ENCODE results near the gene TCN2. TPM values are rescaled to one million over a fixed set of nuclear protein-coding genes. Genes with fewer than 3 reads are reported as not detected.
"Not testable (repeated sequence)": the region's sequence is repeated elsewhere in the genome, so short reads cannot be mapped to it uniquely, and the experiment has no call there.

TCN2 gene
- total RNA-seq, 2 experiments from 2014 or later, result 0.48 to 0.64 TPM

GRCh38 chr22:30614268-30614667, 7.3 kb downstream of the TCN2 start:
- Mint-ChIP-seq H3K4me3 (no peak overlapping the region), H3K4me1 (peaks cover 3% of the 10 kb centered on the region), H3K9me3 (no peaks in the 10 kb centered on the region), H3K36me3 (no peaks in the 10 kb centered on the region), H3K27me3 (peaks cover 6% of the 10 kb centered on the region), H3K27ac (no peak overlapping the region)
- no peak for DNase-seq

- no peak overlapping the region for H3K27ac Mint-ChIP-seq
- no peaks in the 10 kb centered on the region for H3K36me3 Mint-ChIP-seq
- H3K27me3 Mint-ChIP-seq, result peaks cover 5% of the 10 kb centered on the region
Measured at GRCh38 chr22:30614879-30615278, 7.9 kb downstream of the TCN2 start.

GRCh38 chr22:30615543-30615954, 8.6 kb downstream of the TCN2 start:
- no peaks in the 10 kb centered on the region for H3K36me3 Mint-ChIP-seq
- DNase-seq, result no peak
- no peaks in the 10 kb centered on the region for H3K4me1 Mint-ChIP-seq
- H3K9me3 Mint-ChIP-seq, result no peaks in the 10 kb centered on the region
- H3K27me3 Mint-ChIP-seq, result peaks cover 2% of the 10 kb centered on the region
- H3K4me3 Mint-ChIP-seq, result no peak overlapping the region
- no peak overlapping the region for H3K27ac Mint-ChIP-seq

More at GRCh38 chr22:30614879-30615278, 7.9 kb downstream of the TCN2 start:
- Mint-ChIP-seq H3K4me1 (no peaks in the 10 kb centered on the region), H3K4me3 (no peak overlapping the region), H3K9me3 (no peaks in the 10 kb centered on the region)
- DNase-seq, result no peak

DNA sequence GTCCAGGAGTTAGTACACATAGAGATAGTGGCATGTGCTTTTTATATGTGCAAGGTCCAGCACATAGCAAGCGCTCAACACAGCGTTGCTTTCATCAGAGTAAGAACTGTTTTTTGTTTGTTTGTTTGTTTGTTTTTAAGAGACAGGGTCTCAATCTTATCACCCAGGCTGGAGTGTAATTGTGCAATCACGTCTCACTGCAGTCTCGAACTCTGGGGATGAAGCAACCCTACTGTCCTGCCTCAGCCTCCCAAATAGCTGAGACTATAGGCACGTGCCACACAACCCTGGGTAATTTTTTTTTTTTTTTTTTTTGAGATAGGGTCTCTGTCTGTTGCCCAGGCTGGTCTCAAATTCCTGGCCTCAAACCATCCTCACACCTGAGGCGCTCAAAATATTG, 10.8 kb downstream of the TCN2 start:
- H3K9me3 Mint-ChIP-seq, result no peaks in the 10 kb centered on the region
- H3K27ac Mint-ChIP-seq, result no peak overlapping the region
- H3K4me3 Mint-ChIP-seq, result no peak overlapping the region
- H3K27me3 Mint-ChIP-seq, result peaks cover 3% of the 10 kb centered on the region
- no peaks in the 10 kb centered on the region for H3K36me3 Mint-ChIP-seq
- H3K4me1 Mint-ChIP-seq, result no peaks in the 10 kb centered on the region
- DNase-seq, result no peak

DNA sequence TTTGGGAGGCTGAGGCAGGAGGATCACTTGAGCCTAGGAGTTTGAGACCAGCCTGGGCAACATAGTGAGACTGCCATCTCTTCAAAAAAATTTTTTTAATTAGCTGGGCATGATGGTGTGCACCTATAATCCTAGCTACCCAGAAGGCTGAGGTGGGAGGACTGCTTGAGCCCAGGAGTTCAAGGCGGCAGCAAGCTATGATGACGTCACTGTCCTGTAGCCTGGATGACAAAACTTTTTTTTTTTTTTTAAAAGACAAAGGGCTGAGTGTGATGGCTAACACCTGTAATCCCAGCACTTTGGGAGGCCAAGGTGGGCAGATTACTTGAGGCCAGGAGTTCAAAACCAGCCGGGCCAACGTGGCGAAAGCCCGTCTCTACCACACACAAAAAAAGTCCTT, 12.9 kb downstream of the TCN2 start:
- not testable (repeated sequence) for H3K27me3 Mint-ChIP-seq, H3K9me3 Mint-ChIP-seq

GRCh38 chr22:30626413-30626812, 19.4 kb downstream of the TCN2 start:
- no peaks in the 10 kb centered on the region for H3K4me1 Mint-ChIP-seq
- no peak overlapping the region for H3K4me3 Mint-ChIP-seq
- H3K36me3 Mint-ChIP-seq, result no peaks in the 10 kb centered on the region
- H3K27ac Mint-ChIP-seq, result no peak overlapping the region
- peaks cover 3% of the 10 kb centered on the region for H3K27me3 Mint-ChIP-seq
- H3K9me3 Mint-ChIP-seq, result no peaks in the 10 kb centered on the region
- no peak for DNase-seq

More for the DNA sequence above, 12.9 kb downstream of the TCN2 start:
- not testable (repeated sequence) for H3K4me3 Mint-ChIP-seq, H3K4me1 Mint-ChIP-seq, DNase-seq, H3K27ac Mint-ChIP-seq, H3K36me3 Mint-ChIP-seq

DNA sequence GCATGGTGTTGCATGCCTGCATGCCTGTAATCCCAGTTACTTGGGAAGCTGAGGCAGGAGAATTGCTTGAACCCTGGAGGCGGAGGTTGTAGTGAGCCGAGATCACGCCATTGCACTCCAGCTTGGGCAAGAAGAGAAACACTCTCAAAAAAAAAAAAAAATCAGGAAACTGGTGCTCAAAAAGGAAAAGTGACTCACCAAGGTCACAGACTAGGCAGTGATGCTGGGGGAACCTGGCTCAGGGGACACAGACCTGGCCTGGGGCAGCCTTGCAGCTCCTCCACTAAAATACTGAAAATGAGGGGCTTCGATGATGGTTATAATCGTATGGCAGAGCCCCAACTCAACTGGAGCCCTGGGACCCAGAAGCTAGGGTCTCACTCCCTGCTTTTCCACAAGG, 20.5 kb downstream of the TCN2 start:
- Mint-ChIP-seq H3K4me1 (no peaks in the 10 kb centered on the region), H3K27ac (no peak overlapping the region), H3K9me3 (no peaks in the 10 kb centered on the region), H3K36me3 (no peaks in the 10 kb centered on the region), H3K4me3 (no peak overlapping the region), H3K27me3 (no peaks in the 10 kb centered on the region)
- DNase-seq, result no peak

- DNase-seq, result no peak
- Mint-ChIP-seq H3K4me1 (no peaks in the 10 kb centered on the region), H3K9me3 (no peaks in the 10 kb centered on the region), H3K27me3 (no peaks in the 10 kb centered on the region), H3K4me3 (no peak overlapping the region), H3K36me3 (no peaks in the 10 kb centered on the region), H3K27ac (no peak overlapping the region)
Measured at GRCh38 chr22:30628491-30628890, 21.5 kb downstream of the TCN2 start.

DNA sequence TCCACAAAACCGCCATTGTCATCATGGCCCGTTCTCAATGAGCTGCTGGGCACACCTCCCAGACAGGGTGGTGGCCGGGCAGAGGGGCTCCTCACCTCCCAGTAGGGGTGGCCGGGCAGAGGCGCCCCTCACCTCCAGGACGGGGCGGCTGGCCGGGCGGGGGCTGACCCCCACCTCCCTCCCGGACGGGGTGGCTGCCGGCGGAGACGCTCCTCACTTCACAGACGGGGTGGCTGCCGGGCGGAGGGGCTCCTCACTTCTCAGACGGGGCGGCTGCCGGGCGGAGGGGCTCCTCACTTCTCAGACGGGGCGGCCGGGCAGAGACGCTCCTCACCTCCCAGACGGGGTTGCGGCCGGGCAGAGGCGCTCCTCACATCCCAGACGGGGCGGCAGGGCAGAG, 24.5 kb downstream of the TCN2 start:
- not testable (repeated sequence) for DNase-seq, H3K9me3 Mint-ChIP-seq, H3K4me1 Mint-ChIP-seq, H3K27ac Mint-ChIP-seq, H3K27me3 Mint-ChIP-seq, H3K4me3 Mint-ChIP-seq, H3K36me3 Mint-ChIP-seq

GRCh38 chr22:30634471-30635233, 27.7 kb downstream of the TCN2 start:
- DNase-seq, result peak; percentile 83
- peak overlapping the region; percentile 88 for H3K27ac Mint-ChIP-seq
- H3K4me1 Mint-ChIP-seq, result peaks cover 16% of the 10 kb centered on the region
- peak overlapping the region; percentile 74 for H3K4me3 Mint-ChIP-seq
- no peaks in the 10 kb centered on the region for H3K27me3 Mint-ChIP-seq
- H3K36me3 Mint-ChIP-seq, result peaks cover 18% of the 10 kb centered on the region
- H3K9me3 Mint-ChIP-seq, result peaks cover 4% of the 10 kb centered on the region

DNA sequence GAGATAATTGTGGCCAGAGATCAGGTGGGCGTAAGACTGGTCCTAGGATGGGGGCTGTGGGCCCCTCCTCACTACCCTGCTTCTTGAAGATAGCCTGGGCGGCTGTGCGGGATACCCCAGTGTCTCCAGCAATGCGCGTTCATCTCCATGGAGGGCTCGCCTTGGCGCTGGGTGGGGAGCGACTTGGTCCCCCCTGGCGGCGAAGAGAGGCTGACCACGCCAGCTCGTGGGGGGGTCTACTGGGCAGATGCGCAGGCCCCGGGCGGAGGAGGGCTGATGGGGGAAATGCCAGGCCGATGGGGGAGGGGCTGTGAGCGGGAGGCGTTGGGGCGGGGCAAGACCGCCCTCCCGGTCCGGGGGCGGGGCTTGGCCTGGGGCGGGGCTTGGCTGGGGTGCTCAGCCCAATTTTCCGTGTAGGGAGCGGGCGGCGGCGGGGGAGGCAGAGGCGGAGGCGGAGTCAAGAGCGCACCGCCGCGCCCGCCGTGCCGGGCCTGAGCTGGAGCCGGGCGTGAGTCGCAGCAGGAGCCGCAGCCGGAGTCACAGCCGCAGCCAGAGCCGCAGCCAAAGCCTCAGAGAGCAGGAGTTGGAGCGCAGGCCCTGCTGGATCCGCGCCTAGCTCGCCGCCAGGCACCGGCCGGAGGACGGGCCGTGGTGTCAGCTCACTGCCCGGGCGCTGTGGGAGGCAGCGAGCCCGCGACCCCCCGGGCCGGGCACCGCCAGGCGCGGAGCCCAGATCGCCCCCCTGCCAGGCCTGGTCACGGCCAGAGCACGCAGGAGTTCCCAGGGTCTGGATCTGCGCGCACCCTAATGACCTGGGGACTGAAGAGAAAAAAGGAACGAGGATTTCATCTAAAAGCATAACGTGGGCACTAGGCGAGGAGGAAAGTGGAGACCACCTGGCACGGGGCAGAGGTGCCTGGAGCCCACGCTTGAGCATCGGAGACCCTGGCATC, 28.6 kb downstream of the TCN2 start, which contains the start of gene SLC35E4:
SLC35E4 (plus strand) TSS at position 509 of the 953 bp plus-strand sequence. CDS start 670 bp downstream, outside the sequence.
- peak within 1 kb of the TSS; percentile 82 for H3K4me3 Mint-ChIP-seq
- peaks cover 19% of the 10 kb centered on the region for H3K36me3 Mint-ChIP-seq
- H3K4me1 Mint-ChIP-seq, result peaks cover 16% of the 10 kb centered on the region
- H3K9me3 Mint-ChIP-seq, result peaks cover 4% of the 10 kb centered on the region
- peak; percentile 96 for DNase-seq
- no peaks in the 10 kb centered on the region for H3K27me3 Mint-ChIP-seq
- H3K27ac Mint-ChIP-seq, result peak within 1 kb of the TSS; percentile 88

- peaks cover 16% of the 10 kb centered on the region for H3K4me1 Mint-ChIP-seq
- peak overlapping the region; percentile 82 for H3K4me3 Mint-ChIP-seq
- peaks cover 4% of the 10 kb centered on the region for H3K9me3 Mint-ChIP-seq
- H3K36me3 Mint-ChIP-seq, result peaks cover 19% of the 10 kb centered on the region
- no peaks in the 10 kb centered on the region for H3K27me3 Mint-ChIP-seq
- peak overlapping the region; percentile 77 for H3K27ac Mint-ChIP-seq
- peak; percentile 33 for DNase-seq
Measured at GRCh38 chr22:30636226-30637077, 29.5 kb downstream of the TCN2 start.

- Mint-ChIP-seq H3K27me3 (no peaks in the 10 kb centered on the region), H3K27ac (no peak overlapping the region)
Measured at GRCh38 chr22:30637701-30638114, 30.7 kb downstream of the TCN2 start.

DNA sequence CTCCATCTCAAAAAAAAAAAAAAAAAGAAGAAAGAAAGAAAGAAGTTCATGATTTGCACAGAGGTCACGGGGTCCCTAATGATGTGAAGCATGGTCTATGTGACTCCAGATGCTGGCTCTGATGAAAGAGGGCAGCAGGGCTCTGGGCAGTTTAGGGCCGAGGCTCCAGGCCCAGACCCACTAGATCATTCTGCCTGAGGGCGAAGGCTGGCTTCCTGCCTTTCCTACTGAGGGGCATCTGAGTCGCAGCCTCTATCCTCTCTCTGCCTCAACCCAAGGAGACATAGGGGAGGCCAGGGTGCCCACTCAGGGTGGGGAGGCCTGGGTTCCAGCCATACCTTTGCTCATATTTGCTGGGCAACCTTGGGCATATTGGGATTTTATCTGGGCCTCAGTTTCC, 33.4 kb downstream of the TCN2 start:
- H3K4me1 Mint-ChIP-seq, result peaks cover 27% of the 10 kb centered on the region

More at GRCh38 chr22:30637701-30638114, 30.7 kb downstream of the TCN2 start:
- peaks cover 19% of the 10 kb centered on the region for H3K36me3 Mint-ChIP-seq
- H3K4me3 Mint-ChIP-seq, result peak overlapping the region; percentile 63
- H3K4me1 Mint-ChIP-seq, result peaks cover 16% of the 10 kb centered on the region
- peaks cover 4% of the 10 kb centered on the region for H3K9me3 Mint-ChIP-seq
- no peak for DNase-seq

More for the DNA sequence above, 33.4 kb downstream of the TCN2 start:
- Mint-ChIP-seq H3K27ac (no peak overlapping the region), H3K27me3 (no peaks in the 10 kb centered on the region), H3K4me3 (no peak overlapping the region), H3K9me3 (peaks cover 4% of the 10 kb centered on the region), H3K36me3 (peaks cover 19% of the 10 kb centered on the region)
- DNase-seq, result no peak

Measured in activated naive CD8-positive, alpha-beta T cell treated with anti-CD3 and anti-CD28 coated beads for 36 hours (primary cell).